ENCODE data around the gene NAPSA. TPM values are rescaled to one million over a fixed set of nuclear protein-coding genes. Genes with fewer than 3 reads are reported as not detected.

Gene NAPSA
- total and polyA plus RNA-seq, 9 of the 15 experiments (the other 6 are each of a cell fraction or from before 2014, with no cell fraction given), result 0.25 to 1.9 (median 0.69) TPM

- TF ChIP-seq ZBTB12 (CRISPR knock-in tag; IDR thresholded peaks at IDR 0.05), result peak; percentile 99
- TF ChIP-seq MTA2 (IDR thresholded peaks at IDR 0.05; ENCODE audit: low read depth), result no peak
- TF ChIP-seq PHB2 (IDR thresholded peaks at IDR 0.05; ENCODE audit: low read depth), result 0 out of 2 replicates have a peak, but pooled peaks have one; percentile 12
- TF ChIP-seq AFF1 (IDR thresholded peaks at IDR 0.05; ENCODE audit: low read depth in 1 of 2, partially characterized antibody in 2 of 2), result peak in 1 of 2 experiments; percentile 29
- TF ChIP-seq ZNF696 (CRISPR knock-in tag; conservative IDR thresholded peaks at IDR 0.05), result no peak
- TF ChIP-seq TRIM28 (IDR thresholded peaks at IDR 0.05), result peak; percentile 71; the same call in 1 of the 2 replicates
- no peak for TF ChIP-seq BRCA1 (IDR thresholded peaks at IDR 0.05)
- TF ChIP-seq BRCA1 (CRISPR knock-in tag; IDR thresholded peaks at IDR 0.05), result no peak
- TF ChIP-seq, protein P1, sequence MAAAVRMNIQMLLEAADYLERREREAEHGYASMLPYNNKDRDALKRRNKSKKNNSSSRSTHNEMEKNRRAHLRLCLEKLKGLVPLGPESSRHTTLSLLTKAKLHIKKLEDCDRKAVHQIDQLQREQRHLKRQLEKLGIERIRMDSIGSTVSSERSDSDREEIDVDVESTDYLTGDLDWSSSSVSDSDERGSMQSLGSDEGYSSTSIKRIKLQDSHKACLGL (CRISPR knock-in tag; IDR thresholded peaks at IDR 0.05; ENCODE audit: borderline replicate concordance, poor library complexity, severe bottlenecking), result no peak
- peak; percentile 61 for TF ChIP-seq MYC (IDR thresholded peaks at IDR 0.05; ENCODE audit: low read depth, low read length)
- TF ChIP-seq MYC (CRISPR knock-in tag; IDR thresholded peaks at IDR 0.05; ENCODE audit: borderline replicate concordance, low read depth), result peak; percentile 80; the same call in 1 of the 2 replicates
- TF ChIP-seq THAP7 (CRISPR knock-in tag; IDR thresholded peaks at IDR 0.05), result no peak
- TF ChIP-seq, protein P2, sequence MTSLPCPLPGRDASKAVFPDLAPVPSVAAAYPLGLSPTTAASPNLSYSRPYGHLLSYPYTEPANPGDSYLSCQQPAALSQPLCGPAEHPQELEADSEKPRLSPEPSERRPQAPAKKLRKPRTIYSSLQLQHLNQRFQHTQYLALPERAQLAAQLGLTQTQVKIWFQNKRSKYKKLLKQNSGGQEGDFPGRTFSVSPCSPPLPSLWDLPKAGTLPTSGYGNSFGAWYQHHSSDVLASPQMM (CRISPR knock-in tag; IDR thresholded peaks at IDR 0.05), result no peak
- TF ChIP-seq ELK3 (CRISPR knock-in tag; IDR thresholded peaks at IDR 0.05), result no peak
- no peak for TF ChIP-seq WHSC1 (IDR thresholded peaks at IDR 0.05; ENCODE audit: low read length)
- TF ChIP-seq, protein P3, sequence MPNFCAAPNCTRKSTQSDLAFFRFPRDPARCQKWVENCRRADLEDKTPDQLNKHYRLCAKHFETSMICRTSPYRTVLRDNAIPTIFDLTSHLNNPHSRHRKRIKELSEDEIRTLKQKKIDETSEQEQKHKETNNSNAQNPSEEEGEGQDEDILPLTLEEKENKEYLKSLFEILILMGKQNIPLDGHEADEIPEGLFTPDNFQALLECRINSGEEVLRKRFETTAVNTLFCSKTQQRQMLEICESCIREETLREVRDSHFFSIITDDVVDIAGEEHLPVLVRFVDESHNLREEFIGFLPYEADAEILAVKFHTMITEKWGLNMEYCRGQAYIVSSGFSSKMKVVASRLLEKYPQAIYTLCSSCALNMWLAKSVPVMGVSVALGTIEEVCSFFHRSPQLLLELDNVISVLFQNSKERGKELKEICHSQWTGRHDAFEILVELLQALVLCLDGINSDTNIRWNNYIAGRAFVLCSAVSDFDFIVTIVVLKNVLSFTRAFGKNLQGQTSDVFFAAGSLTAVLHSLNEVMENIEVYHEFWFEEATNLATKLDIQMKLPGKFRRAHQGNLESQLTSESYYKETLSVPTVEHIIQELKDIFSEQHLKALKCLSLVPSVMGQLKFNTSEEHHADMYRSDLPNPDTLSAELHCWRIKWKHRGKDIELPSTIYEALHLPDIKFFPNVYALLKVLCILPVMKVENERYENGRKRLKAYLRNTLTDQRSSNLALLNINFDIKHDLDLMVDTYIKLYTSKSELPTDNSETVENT (CRISPR knock-in tag; IDR thresholded peaks at IDR 0.05), result peak; percentile 63
- TF ChIP-seq RBM15 (IDR thresholded peaks at IDR 0.05; ENCODE audit: insufficient read depth, low read length), result no peak
Observed at GRCh38 chr19:50358483-50359327, 6.7 kb downstream of the NAPSA start (continued).

All from K562 (cell line).